SK-N-SH treated with all-trans-retinoic acid at 6 μM for 48 hours (cell line): ENCODE results near the gene DDX31.
"Not testable (repeated sequence)": the region's sequence is repeated elsewhere in the genome, so short reads cannot be mapped to it uniquely, and the experiment has no call there.

Experiments used
- ATAC-seq: fragments of 200-7000 bp; cut with Tn5 transposase; 3 replicates; pipeline ENCODE4 v1.9.1; 2020; ENCODE audit warnings: mild to moderate bottlenecking, moderate library complexity
- ARNTL ChIP-seq: fragments of 450-650 bp; formaldehyde crosslinking; IDR thresholded peaks from 2 replicates; pipeline ENCODE4 v1.5.0; 2020; ENCODE audit warnings: low read depth, mild to moderate bottlenecking, moderate library complexity, borderline replicate concordance
- BACH2 ChIP-seq: fragments of 250-450 bp; sonication (Bioruptor Pico); IDR thresholded peaks from 2 replicates; pipeline ENCODE4 v1.9.0; 2021; ENCODE audit warnings: mild to moderate bottlenecking, borderline replicate concordance
- CSDC2 ChIP-seq: fragments of 250-450 bp; sonication (Bioruptor Pico); IDR thresholded peaks from 2 replicates; pipeline ENCODE4 v1.5.0; 2020; ENCODE audit warnings: mild to moderate bottlenecking, moderate library complexity
- CSRNP3 ChIP-seq: fragments of 250-450 bp; sonication (Bioruptor Pico); IDR thresholded peaks from 2 replicates; pipeline ENCODE4 v1.5.1; 2021; ENCODE audit warnings: mild to moderate bottlenecking, moderate library complexity
- ESRRG ChIP-seq: fragments of 250-450 bp; sonication (Bioruptor Pico); IDR thresholded peaks from 2 replicates; pipeline ENCODE4 v1.6.1; 2021; ENCODE audit warnings: mild to moderate bottlenecking
- ISL1 ChIP-seq: fragments of 250-450 bp; sonication (Bioruptor Pico); IDR thresholded peaks from 2 replicates; pipeline ENCODE4 v2.1.2; 2022; ENCODE audit warnings: mild to moderate bottlenecking, moderate library complexity
- OSR1 ChIP-seq: fragments of 250-450 bp; sonication (Bioruptor Pico); IDR thresholded peaks from 2 replicates; pipeline ENCODE4 v1.8.0; 2022; ENCODE audit warnings: moderate library complexity, mild to moderate bottlenecking, inconsistent platforms
- PATZ1 ChIP-seq: fragments of 250-450 bp; sonication (Bioruptor Pico); IDR thresholded peaks from 2 replicates; pipeline ENCODE4 v1.8.0; 2020; ENCODE audit warnings: mild to moderate bottlenecking, moderate library complexity, borderline replicate concordance
- POU6F1 ChIP-seq: fragments of 250-450 bp; sonication (Bioruptor Pico); IDR thresholded peaks from 2 replicates; pipeline ENCODE4 v1.8.0; 2021; ENCODE audit warnings: low read depth, mild to moderate bottlenecking, moderate library complexity, borderline replicate concordance
- PPARA ChIP-seq: fragments of 250-450 bp; sonication (Bioruptor Pico); IDR thresholded peaks from 2 replicates; pipeline ENCODE4 v1.5.0; 2020; ENCODE audit warnings: mild to moderate bottlenecking, borderline replicate concordance
- RARB ChIP-seq: fragments of 250-450 bp; sonication (Bioruptor Pico); IDR thresholded peaks from 2 replicates; pipeline ENCODE4 v1.8.0; 2021; ENCODE audit warnings: mild to moderate bottlenecking, moderate library complexity
- SNAI2 ChIP-seq: fragments of 250-450 bp; sonication (Bioruptor Pico); IDR thresholded peaks from 2 replicates; pipeline ENCODE4 v1.5.0; 2020; ENCODE audit warnings: mild to moderate bottlenecking, moderate library complexity
- TCF4 ChIP-seq: fragments of 250-450 bp; sonication (Bioruptor Pico); IDR thresholded peaks from 2 replicates; pipeline ENCODE4 v1.8.0; 2021; ENCODE audit warnings: mild to moderate bottlenecking, moderate library complexity, borderline replicate concordance
- TSHZ2 ChIP-seq: fragments of 250-450 bp; sonication (Bioruptor Pico); IDR thresholded peaks from 2 replicates; pipeline ENCODE4 v1.5.0; 2020; ENCODE audit warnings: mild to moderate bottlenecking, moderate library complexity
- ZFP30 ChIP-seq: fragments of 450-650 bp; formaldehyde crosslinking; IDR thresholded peaks from 2 replicates; pipeline ENCODE4 v1.5.0; 2022; ENCODE audit warnings: mild to moderate bottlenecking, moderate library complexity
- ZNF565 ChIP-seq: fragments of 450-650 bp; formaldehyde crosslinking; conservative IDR thresholded peaks from 2 replicates; pipeline ENCODE4 v1.5.0; 2020; ENCODE audit warnings: low read depth, mild to moderate bottlenecking, moderate library complexity
- ZNF70 ChIP-seq: fragments of 450-650 bp; formaldehyde crosslinking; IDR thresholded peaks from 2 replicates; pipeline ENCODE4 v1.5.0; 2020; ENCODE audit warnings: mild to moderate bottlenecking, moderate library complexity
- ZNF8 ChIP-seq: fragments of 450-650 bp; formaldehyde crosslinking; IDR thresholded peaks from 2 replicates; pipeline ENCODE4 v1.5.0; 2020; ENCODE audit warnings: mild to moderate bottlenecking, moderate library complexity

DDX31 gene

GRCh38 chr9:132575005-132575609 lies 94.7 kb downstream of the DDX31 start (continued):
- no peak for TF ChIP-seq CSRNP3 (CRISPR knock-in tag)
- TF ChIP-seq CSDC2 (CRISPR knock-in tag) = no peak

- no peak for ATAC-seq
- TF ChIP-seq SNAI2 (CRISPR knock-in tag) (no peak), TSHZ2 (CRISPR knock-in tag) (no peak), ISL1 (no peak), ESRRG (CRISPR knock-in tag) (no peak), POU6F1 (CRISPR knock-in tag) (no peak), OSR1 (no peak)
These were observed 96.9 kb downstream of the DDX31 start for GRCh38 chr9:132572921-132573320.

GRCh38 chr9:132571806-132572600 lies 97.8 kb downstream of the DDX31 start:
- no peak for TF ChIP-seq ZNF8 (CRISPR knock-in tag)
- no peak for TF ChIP-seq ZFP30
- no peak for TF ChIP-seq TSHZ2 (CRISPR knock-in tag)
- TF ChIP-seq ZNF70 (CRISPR knock-in tag) = no peak
- no peak for TF ChIP-seq TCF4 (CRISPR knock-in tag)
- TF ChIP-seq ZNF565 (CRISPR knock-in tag) = no peak
- no peak for TF ChIP-seq CSDC2 (CRISPR knock-in tag)
- TF ChIP-seq RARB (CRISPR knock-in tag) = no peak
- TF ChIP-seq OSR1 = no peak
- no peak for TF ChIP-seq ISL1
- no peak for TF ChIP-seq PATZ1
- no peak for TF ChIP-seq BACH2 (CRISPR knock-in tag)
- no peak for TF ChIP-seq PPARA
- no peak for TF ChIP-seq POU6F1 (CRISPR knock-in tag)
- TF ChIP-seq ARNTL (CRISPR knock-in tag) = no peak
- ATAC-seq = no peak

- not testable (repeated sequence) for ATAC-seq
These were observed 101.0 kb downstream of the DDX31 start for GRCh38 chr9:132568787-132569186.
